Measurements from ENCODE around the gene CLCNKB. TPM values are rescaled to one million over a fixed set of nuclear protein-coding genes. Genes with fewer than 3 reads are reported as not detected.
"Not testable (repeated sequence)": the region's sequence is repeated elsewhere in the genome, so short reads cannot be mapped to it uniquely, and the experiment has no call there.

CLCNKB gene
- total RNA-seq, 1 donor from 2014 or later: under 0.01 TPM

DNA sequence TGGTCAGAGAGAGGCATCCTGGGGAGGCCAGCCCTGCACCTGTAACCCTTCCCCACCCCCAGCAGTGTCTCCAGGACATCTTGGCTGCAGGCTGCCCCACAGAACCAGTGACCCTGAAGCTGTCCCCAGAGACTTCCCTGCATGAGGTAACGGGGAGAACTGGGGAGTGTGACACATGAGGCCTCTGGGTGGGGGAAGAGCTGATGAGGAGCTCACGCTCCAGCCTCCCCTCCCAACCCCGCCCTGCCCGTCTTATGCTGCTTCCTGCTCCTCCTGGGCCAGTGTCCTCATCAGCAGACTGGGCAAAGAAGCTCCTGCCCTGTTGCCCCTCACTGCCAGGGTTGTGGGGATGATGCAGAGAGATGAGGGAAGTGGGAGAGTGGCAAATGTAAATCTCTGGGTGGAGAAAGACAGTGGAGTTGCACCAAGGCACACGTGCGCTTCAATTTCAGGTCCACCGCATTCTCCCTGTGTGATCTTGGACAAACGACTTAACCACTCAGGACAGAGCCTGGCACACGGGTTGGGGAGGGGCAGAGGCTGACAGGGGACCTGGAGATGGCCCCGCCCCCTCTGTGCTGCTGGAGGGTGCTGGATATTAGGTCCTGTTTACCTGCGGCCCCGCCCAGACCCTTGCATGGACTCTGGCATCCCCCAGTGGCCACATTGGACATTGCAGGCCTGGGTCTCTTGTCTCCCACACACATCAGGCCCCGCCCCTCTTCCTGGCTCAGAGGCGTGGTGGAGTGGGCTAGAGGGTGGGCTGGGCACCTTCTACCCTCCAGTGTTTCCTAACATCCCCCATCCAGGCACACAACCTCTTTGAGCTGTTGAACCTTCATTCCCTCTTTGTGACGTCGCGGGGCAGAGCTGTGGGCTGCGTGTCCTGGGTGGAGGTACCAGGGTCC, 12.3 kb downstream of the CLCNKB start:
- peak; percentile 76 to 90 for DNase-seq (ENCODE audit: low spot score in 2 of 2)
- FAIRE-seq: no peak

DNA sequence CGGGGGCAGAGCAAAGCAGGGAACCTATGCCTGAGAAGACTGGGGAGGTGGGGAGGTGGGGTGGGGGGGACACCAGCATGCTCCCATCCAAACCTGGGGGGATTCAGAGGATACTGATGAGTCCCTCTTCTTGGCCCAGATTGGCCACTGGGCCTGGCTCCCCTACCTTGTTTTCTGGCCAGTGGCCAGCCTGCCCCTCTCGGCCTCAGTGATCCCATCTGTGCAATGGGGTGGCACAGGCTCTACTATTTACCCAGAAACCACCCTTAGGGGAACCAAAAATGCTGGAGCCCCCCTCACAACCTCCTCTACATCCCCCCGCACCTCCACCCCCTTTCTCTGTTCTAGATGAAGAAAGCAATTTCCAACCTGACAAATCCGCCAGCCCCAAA, 12.9 kb downstream of the CLCNKB start:
- not testable (repeated sequence) for FAIRE-seq; DNase-seq (ENCODE audit: low spot score in 2 of 2)

DNA sequence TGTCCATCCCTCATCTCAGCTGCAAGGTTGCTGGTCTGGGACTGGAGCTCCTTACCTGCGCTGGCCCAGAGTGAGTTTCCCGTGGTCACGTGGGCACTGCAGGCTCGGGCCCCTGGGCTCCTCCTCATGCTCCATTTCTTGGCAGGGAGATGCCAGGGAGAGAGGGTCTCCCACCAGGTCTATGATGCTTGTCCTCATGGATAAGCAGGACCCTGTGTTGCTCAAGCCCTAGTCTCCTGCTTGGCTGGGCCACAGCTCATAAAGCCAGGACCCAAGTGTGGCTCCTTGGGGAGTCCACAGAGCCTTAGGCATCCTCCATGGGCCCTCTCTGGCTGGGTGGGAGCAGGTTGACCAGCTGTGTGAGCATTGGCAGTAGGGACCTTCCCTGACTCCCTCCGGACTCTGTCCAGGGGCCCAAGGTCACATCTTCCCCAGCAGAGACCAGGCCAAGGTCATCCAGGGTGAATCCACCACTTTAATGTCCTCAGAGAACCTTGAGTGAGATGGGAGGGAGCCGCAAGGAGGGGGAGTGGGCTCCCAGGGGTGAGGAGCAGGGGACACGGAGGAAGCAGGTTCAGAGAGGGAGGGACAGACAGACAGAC, 13.8 kb downstream of the CLCNKB start:
- DNase-seq (ENCODE audit: low spot score in 2 of 2); FAIRE-seq: not testable (repeated sequence)

DNA sequence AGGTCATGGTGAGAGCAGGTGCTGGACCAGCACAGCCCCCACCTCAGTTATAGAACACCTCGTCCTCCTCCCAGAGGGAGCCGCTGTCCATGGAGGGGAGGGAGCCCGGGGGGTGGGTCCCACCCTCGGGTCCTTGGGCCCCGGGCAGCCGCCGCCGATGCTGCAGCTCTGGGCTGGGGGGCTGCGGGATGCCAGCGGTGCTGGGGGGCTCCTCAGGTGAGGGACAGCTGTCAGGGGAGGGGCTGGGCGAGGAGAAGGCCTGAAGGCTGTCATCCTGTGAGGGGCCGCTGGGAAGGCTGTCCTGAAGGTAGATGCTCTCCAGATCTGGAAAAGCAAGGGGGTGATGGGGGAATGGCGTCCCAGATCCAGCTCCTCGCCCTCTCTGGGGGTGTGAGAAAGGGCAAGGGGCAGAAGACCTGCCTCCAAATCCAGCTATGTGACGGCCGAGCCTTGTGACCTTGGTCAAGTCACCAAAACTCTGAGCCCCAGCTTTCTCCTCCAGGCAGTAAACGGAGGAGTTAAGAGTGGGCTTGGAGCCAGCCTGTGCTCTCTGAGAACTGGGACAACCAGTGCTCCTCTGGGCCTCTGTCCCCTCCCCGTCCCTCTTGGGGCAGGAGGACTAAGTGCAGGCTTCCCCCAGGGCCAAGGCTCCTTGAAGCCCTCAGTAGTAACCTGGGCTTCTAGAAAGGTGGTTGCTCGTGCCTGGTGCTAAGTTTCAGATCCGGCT, 15.0 kb downstream of the CLCNKB start:
- not testable (repeated sequence) for FAIRE-seq; DNase-seq (ENCODE audit: low spot score in 2 of 2)

DNA sequence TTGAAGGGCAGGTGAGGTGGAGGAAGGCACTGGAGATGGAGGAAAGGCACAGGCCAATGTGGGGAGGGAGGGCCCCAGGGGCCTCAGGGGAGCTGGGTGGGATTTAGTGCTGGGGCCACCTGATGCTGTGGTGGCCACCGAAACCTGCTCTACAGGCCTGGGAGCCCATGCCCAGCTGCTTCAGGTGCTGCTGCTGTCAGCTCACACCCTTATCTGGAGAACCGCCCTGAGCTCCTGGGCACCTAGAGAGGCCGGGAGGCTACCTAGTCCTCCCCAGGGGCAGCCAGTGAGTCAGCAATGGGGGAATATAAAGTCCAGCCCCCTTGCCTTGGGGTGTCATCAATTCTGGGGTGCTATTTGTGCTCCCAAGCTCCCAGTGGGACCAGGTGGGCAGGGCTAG, 17.7 kb downstream of the CLCNKB start:
- FAIRE-seq (no peak), DNase-seq (ENCODE audit: low spot score in 2 of 2) (no peak)

DNA sequence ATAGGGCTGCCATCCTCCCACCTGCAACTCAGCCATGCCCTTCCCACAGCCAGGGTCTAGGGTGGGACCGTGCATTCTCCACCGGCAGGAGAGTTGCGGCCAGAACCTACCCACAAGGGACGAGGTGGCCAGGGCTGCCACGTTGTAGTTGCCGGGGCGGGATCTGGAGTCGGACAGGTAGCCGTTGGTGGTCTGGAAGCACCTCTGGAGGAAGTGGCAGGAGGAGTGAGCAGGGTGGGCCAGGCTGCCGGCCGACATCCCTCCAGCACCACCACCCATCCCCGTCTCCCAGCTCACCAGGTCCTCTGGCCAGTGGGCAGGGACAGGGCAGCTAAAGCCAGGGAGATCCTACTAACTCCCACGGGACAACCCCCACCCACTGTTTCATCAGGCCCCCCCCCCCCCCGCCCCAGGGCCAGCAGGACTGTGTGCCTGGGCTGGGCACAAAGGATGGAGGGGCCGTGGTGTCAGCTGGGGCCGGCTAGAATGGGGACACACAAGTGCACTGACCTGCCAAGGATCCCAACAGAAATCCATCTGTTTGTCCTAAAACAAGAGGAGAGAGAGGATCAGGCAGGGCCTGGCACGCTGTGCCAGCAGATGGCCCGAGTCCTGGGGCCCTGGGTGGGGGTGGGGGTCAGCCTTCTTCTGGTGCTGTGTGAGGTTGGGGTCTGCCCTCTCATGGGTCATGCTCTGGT, 18.6 kb downstream of the CLCNKB start:
- DNase-seq (ENCODE audit: low spot score in 2 of 2): not testable (repeated sequence)

DNA sequence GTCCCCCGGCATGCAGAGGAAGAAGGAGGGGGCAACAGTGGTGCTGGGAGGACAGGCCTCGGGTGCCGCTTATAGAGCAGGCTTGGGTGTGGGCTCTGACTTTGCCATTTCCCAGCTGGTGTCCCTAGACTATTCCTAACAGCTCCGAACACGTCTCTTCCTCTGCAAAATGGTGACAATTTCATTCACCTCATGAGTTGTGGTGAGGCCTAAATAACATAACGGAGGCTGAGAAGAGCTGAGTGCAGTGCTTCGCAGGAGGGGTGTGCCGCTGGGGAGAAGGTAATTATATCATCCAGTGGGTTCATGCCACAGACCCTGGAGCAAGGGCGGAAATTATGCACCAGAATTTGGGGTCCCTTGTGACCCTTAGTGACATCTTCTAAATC, 19.1 kb downstream of the CLCNKB start:
- not testable (repeated sequence) for FAIRE-seq; DNase-seq (ENCODE audit: low spot score in 2 of 2)

More for the DNA sequence above, 18.6 kb downstream of the CLCNKB start:
- FAIRE-seq: not testable (repeated sequence)

DNA sequence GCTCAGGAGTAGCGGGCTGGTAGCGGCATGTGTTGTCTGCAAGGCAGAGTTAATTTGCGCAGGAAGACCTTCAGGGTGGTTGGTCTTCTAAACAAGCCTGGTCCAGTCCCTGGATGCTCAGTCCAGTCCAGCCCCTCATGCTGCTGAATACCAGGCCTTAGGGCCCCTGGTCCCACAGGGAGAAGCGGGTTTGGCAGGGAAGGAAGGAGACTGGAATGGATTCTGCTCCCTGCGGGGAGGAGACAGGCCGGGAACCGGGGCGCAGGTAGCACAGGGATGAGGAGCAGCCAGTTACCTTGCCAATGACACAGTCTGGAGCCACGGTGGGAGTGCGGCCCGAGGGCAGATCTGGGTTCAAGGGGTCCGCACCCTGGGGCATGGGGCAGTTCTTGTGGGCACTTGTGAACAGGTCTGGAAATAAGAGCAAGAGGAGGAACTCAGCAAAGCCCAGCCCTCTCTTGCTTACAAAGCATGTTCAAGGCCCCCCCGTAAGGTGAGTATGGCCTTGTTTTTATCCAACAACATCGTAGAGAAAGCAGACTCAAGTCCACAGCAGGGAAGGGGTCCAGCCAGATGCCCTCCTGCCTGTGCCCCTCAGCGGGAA, 19.7 kb downstream of the CLCNKB start:
- FAIRE-seq: no peak
- DNase-seq (ENCODE audit: low spot score in 2 of 2): no peak

DNA sequence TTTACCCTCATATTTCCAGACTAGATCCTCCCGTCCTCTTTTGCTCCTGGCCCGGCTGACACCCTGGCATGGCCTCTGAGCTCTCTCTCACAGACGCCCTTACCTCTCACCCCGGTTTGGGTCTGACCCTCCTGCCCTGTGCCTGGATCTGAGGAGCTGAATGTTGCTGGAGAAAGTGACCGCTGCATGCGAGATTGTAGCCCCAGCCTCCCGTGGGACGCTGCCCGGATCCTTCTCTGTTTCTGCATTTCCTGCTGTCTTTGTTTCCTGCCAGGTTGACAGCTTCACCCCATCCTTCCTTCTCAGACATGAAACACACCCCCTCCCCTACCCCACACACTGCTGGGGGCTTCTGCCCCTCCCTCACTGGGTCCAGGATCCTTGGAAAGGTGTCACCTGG, 20.3 kb downstream of the CLCNKB start:
- FAIRE-seq: no peak
- no peak for DNase-seq (ENCODE audit: low spot score in 2 of 2)

DNA sequence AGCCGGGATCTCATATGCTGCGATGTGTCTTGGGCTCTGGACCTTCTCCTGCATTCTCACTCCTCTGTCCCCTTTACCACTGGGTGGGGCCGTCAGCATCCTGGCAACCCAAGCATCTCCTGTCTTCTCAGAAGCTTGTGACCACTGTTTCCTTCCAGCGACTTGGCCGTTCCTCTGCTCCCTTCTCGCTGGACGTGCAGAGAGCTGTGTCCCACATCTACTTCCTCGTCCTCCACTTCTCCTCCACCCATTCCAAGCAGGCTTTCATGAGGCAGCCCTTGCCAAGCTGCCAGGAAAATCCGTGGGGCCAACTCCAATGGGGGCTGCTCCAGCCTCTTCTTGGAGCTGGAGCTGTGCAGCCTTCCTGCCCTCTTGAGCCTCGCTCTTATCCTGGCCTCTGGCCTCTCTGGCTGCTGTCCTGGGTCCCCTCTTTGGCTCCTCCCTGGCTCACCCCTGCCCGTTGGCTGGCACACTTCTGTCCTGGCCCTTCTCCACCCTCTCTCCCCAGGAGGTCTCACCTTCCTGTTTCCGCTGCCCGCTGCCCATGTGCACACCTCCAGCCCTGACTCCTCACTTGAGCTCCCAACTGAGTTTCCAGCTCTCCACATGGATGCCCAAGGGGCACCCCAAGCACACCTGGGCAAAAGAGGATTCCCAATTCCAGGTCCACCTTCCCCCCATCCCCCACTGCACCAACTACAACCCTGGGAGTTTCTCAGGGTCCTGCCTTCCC, 21.1 kb downstream of the CLCNKB start:
- DNase-seq (ENCODE audit: low spot score in 2 of 2): no peak
- FAIRE-seq: no peak

DNA sequence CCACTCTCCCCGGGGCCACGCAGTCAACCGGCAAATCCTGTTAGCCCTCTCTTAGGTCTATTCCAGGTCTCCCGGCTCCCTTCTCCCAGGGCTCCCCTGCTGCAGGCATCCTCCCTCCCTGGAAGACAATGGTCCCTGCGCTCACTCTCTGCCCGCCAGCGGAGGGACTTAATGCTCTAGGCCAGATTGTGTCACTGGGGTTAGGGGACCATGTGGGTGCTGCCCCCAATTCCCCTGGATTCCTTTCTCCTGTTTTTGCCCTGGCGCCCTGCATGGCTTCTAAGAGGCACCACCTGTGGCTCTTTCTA, 21.6 kb downstream of the CLCNKB start:
- FAIRE-seq (no peak), DNase-seq (ENCODE audit: low spot score in 2 of 2) (no peak)

DNA sequence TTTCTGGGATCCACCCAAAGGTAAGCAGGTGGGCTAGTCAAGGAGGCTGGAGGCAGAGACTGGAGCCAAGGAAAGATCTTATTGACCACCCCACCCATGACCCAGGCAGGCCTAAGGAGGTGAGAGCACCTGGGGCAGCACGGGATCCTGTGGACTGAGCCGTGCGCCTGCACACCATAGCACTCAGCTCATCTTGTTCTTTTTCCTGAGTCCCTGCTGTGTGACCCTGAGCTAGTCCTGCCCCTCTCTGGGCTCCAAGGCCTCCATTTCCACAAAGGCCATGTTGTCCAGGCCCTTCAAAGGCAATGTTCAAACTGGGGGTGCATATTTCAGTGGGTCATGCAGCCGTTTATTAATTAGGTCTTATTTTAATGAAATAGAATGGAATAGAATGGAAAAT, 22.7 kb downstream of the CLCNKB start:
- DNase-seq (ENCODE audit: low spot score in 2 of 2): no peak
- FAIRE-seq: no peak

DNA sequence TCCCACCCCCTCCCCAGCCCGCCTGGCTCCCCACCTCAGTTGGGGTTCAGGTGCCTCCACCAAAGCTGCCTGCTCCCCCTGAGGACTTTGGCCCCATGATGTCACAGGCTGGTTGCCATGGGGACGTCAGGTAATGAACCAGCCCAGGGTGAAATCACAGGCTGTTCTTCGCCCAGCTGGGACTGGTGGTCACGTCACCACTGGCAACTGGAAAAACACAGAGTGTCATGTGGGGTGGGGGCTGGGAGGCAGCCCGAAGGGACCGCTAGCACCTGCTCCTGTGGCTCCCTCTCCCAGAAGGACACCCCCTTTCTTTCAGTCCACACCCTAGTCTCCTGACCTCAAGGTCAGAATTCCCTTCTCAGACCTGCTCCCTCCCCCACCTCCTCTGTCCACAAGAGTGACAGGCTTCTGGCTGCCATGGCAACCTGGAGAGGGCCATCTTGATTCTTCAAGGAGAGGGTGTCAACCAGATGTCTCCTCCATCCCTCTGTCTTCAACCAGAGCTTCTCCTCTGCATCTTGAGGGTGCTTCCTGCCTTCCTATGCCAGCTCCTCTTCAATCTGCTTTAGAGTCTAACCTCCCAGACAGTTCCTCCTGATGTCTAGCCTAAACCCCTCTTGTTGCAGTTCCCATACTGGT, 23.7 kb downstream of the CLCNKB start:
- DNase-seq (ENCODE audit: low spot score in 2 of 2): peak in 1 of 2 donors; percentile 60
- FAIRE-seq: no peak

DNA sequence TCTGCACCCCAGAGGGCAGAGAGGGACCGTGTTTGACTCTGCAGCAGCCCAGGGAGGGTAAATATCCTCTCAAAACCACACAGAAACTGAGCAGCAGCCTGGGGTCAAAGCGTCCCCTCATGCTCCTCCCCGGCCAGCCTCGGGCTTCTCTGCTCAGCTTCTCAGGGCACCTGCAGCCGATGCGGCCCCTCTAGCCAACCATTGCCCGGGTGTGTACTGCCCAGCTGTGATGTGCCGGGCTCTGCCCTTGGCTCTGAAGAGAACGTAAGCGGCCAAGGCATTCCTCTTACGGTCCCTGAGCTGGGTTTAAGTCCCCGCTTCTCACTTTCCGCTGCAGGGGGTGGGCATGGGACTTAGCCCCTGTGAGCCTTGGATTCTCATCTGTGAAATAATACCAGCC, 24.4 kb downstream of the CLCNKB start:
- DNase-seq (ENCODE audit: low spot score in 2 of 2): no peak
- FAIRE-seq: no peak

DNA sequence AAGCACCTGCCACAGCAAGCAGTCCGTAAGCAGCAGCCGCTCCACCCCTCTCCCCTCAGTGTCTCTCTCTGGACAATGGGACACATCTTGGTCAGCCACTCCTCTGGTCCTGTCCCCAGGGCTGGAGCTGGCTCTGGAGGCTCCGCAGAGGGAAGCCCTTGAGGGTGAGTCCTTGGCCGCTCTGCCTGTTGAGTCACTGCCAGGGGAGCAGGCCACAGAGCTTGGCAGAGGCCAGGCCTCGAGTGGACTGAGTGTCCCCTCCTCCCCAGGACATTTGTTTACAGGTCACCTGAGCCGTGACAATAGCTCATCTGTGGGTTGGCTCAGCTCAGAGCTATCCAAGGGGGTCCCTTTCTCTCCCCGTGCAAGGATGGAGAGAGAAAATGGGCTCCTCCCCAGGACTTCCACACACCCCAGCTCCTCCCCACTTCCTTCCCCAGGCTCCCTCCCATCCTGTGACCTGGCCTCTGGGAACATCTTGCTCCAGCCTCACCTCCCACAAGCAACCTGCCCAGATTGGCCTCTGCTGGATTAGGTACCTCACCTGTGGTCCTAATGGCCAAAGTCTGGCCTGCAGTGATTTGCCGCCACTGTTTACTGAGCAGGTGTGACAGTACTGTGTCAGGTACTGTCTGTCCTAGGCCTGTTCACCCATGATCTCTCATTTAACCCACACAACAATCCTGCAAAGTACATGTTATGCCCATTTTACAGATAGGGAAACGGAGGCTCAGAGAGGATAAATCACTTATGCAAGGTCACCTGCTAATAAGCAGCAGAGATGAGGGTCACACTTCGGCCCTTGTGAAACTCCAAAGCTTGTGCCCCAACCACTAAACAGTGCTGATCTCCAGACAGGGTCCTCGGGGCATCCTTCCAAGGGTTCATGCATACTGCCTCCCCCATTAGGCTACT, 25.0 kb downstream of the CLCNKB start:
- DNase-seq (ENCODE audit: low spot score in 2 of 2): peak in 1 of 2 donors; percentile 51
- FAIRE-seq: no peak

DNA sequence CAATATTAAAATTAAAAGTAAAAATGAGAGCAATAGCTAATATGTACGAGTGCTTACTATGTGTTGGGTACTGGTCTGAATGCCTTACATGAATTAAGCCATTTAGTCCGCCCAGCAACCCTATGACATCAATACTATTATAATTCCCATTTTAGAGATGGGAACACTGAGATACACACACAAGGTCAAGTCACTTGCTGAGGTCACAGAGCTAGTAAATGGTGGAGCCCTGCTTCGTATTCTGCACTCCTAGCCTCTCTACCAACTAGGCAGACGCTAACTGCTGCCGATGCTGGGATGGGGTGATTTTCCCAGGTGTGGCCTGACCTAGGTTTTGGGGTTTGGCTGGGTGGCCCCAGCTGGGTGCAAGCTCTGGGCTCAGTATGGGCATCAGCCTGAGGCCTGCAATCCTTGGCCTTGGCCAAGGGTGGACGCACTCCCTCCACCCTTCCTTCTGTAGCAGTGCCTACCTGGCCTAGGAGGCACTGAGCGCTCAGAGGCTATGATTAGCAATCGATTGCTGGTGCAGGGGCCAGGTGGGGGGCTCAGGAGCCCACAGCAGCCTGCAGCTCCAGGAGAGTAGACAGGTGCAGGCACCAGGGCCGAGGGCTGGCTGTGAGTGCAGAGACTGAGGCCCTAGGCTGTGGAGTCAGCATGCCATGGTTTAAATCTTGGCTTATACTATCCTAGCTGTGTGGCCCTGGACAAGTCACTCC, 27.2 kb downstream of the CLCNKB start:
- FAIRE-seq (no peak), DNase-seq (ENCODE audit: low spot score in 2 of 2) (no peak)

DNA sequence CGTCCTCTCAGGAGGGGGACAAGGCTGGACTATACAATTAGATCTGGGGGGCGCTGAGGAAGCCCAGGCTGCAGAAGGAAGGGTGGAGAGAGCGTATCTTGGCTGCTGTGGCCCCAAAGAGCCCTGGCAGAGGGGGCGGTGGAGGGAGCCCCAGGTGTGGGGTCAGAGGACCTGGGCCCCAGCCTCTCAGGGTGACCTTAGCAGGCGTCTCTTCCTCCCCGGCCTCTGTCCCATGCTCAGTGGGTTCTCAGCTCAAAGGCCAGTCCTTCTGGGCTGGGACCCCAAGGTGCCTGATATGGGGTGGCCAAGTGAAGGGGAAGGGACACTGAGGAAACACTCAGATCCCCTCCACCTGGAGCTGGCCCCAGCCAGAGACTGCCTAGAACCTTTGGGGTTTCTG, 28.0 kb downstream of the CLCNKB start:
- no peak for FAIRE-seq
- no peak for DNase-seq (ENCODE audit: low spot score in 2 of 2)

All from frontal cortex (tissue), 4 donors.